SU-DHL-6 (cell line): ENCODE measurements around the gene SNTG2.

Experiments used
- EZH2phosphoT487 ChIP-seq: fragments of 200-600 bp; sonication (generic), shearing (Covaris generic); conservative IDR thresholded peaks from 2 replicates; pipeline ENCODE4 v1.6.1; 2018; ENCODE audit warnings: mild to moderate bottlenecking, antibody characterized with exemption, low read length, moderate library complexity, mixed read lengths
- TF ChIP-seq, protein P1 (sequence below): fragments of 200-600 bp; sonication (generic); IDR thresholded peaks from one replicate; pipeline ENCODE4 v1.5.1; 2017; ENCODE audit warnings: antibody characterized with exemption, mild to moderate bottlenecking, low read length, moderate library complexity; ENCODE audit not compliant: insufficient read depth, poor library complexity, severe bottlenecking

DNA sequence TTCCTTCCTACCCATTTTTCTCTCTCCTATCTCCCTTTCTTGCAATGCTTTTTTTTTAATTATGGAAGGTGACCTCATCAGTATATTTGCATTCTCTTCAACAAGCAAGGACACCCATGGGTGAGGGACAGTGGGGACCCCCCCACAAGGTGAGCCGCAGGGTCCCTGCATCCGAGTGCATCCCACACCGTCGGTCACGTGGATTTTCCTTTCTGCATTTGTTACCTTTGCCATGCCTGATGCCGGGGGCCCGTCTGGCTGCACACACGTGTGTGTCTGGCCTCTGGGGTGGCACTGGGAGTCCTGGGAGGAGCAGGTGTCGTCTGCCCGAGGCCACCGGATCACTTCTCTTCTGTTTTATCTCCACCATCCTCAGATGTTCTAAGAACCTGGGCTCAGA, 30.1 kb upstream of the SNTG2 start:
- TF ChIP-seq, protein P1, sequence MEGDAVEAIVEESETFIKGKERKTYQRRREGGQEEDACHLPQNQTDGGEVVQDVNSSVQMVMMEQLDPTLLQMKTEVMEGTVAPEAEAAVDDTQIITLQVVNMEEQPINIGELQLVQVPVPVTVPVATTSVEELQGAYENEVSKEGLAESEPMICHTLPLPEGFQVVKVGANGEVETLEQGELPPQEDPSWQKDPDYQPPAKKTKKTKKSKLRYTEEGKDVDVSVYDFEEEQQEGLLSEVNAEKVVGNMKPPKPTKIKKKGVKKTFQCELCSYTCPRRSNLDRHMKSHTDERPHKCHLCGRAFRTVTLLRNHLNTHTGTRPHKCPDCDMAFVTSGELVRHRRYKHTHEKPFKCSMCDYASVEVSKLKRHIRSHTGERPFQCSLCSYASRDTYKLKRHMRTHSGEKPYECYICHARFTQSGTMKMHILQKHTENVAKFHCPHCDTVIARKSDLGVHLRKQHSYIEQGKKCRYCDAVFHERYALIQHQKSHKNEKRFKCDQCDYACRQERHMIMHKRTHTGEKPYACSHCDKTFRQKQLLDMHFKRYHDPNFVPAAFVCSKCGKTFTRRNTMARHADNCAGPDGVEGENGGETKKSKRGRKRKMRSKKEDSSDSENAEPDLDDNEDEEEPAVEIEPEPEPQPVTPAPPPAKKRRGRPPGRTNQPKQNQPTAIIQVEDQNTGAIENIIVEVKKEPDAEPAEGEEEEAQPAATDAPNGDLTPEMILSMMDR = no peak
- TF ChIP-seq EZH2phosphoT487 = no peak
